Measurements from ENCODE around the gene KCNJ12. TPM values are rescaled to one million over a fixed set of nuclear protein-coding genes. Genes with fewer than 3 reads are reported as not detected.
"Not testable (repeated sequence)": the region's sequence is repeated elsewhere in the genome, so short reads cannot be mapped to it uniquely, and the experiment has no call there.

The KCNJ12 gene
- total RNA-seq, 1 donor from 2014 or later = 0.51 TPM

- not testable (repeated sequence) for DNase-seq
Measured at GRCh38 chr17:21349358-21350050, 26.7 kb upstream of the KCNJ12 start.

GRCh38 chr17:21350495-21350894 lies 25.7 kb upstream of the KCNJ12 start:
- DNase-seq = not testable (repeated sequence)

GRCh38 chr17:21351366-21352065 lies 24.6 kb upstream of the KCNJ12 start:
- DNase-seq = no peak

GRCh38 chr17:21352221-21352980 lies 23.8 kb upstream of the KCNJ12 start:
- DNase-seq = no peak

GRCh38 chr17:21352981-21353265 lies 23.2 kb upstream of the KCNJ12 start:
- no peak for DNase-seq

- DNase-seq = no peak
Measured at GRCh38 chr17:21353326-21354010, 22.7 kb upstream of the KCNJ12 start.

- DNase-seq = no peak
Measured at GRCh38 chr17:21354796-21355385, 21.3 kb upstream of the KCNJ12 start.

- no peak for DNase-seq
Measured at GRCh38 chr17:21355586-21355985, 20.6 kb upstream of the KCNJ12 start.

- DNase-seq = no peak
Measured at GRCh38 chr17:21356537-21357127, 19.5 kb upstream of the KCNJ12 start.

GRCh38 chr17:21357281-21357680 lies 18.9 kb upstream of the KCNJ12 start:
- no peak for DNase-seq

- no peak for DNase-seq
Measured at GRCh38 chr17:21357696-21358656, 18.2 kb upstream of the KCNJ12 start.

GRCh38 chr17:21358682-21359482 lies 17.3 kb upstream of the KCNJ12 start:
- DNase-seq = no peak

- no peak for DNase-seq
Measured at GRCh38 chr17:21359483-21359840, 16.7 kb upstream of the KCNJ12 start.

- DNase-seq = no peak
Measured at GRCh38 chr17:21360048-21360447, 16.1 kb upstream of the KCNJ12 start.

GRCh38 chr17:21361020-21361809 lies 14.9 kb upstream of the KCNJ12 start:
- no peak for DNase-seq

GRCh38 chr17:21362331-21362931 lies 13.7 kb upstream of the KCNJ12 start:
- no peak for DNase-seq

- no peak for DNase-seq
Measured at GRCh38 chr17:21363776-21364642, 12.1 kb upstream of the KCNJ12 start.

- DNase-seq = no peak
Measured at GRCh38 chr17:21365016-21365415, 11.1 kb upstream of the KCNJ12 start.

Data from dermis blood vessel endothelial cell (primary cell).